ENCODE data around the gene SORCS2.
A peak's percentile ranks its signal among the peaks of the same experiment; 100 is the strongest.
"Not testable (repeated sequence)": the region's sequence is repeated elsewhere in the genome, so short reads cannot be mapped to it uniquely, and the experiment has no call there.

SORCS2 gene

GRCh38 chr4:7575426-7575825, 383.1 kb downstream of the SORCS2 start:
- no peak for DNase-seq

DNA sequence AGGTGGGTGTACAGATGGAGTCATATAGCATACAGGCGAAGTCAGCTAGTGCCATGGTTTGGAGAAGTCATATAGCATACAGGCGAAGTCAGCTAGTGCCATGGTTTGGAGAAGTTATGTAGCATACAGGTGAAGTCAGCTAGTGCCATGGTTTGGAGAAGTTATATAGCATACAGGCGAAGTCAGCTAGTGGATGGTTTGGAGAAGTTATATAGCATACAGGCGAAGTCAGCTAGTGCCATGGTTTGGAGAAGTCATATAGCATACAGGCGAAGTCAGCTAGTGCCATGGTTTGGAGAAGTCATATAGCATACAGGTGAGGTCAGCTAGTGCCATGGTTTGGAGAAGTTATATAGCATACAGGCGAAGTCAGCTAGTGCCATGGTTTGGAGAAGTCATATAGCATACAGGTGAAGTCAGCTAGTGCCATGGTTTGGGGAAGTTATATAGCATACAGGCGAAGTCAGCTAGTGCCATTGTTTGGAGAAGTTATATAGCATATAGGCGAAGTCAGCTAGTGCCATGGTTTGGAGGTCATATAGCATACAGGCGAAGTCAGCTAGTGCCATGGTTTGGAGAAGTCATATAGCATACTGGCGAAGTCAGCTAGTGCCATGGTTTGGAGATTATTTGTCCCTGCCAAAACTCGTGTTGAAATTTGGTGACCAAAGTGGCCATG, 385.2 kb downstream of the SORCS2 start:
- not testable (repeated sequence) for DNase-seq

DNA sequence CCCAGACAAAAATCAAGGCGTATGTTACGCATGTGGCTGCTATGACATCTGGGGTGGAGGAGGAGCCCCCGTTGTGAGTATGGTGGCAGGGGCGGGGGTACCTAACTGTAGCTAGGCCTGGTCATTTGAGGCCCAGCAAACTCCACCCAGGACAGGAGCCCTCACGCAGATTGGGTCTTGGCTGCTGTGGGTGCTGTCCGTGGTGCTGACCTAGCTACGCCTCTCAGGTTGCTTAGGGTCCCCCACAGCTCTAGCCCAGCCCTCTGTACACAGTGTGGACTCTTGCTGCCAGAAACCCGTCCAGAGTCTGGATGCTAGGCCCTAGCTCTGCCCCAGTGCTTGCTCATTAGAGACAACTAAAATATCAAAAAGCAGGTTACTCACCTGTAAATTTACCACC, 389.1 kb downstream of the SORCS2 start:
- DNase-seq, result peak in 1 of 2 donors; percentile 10

GRCh38 chr4:7582313-7583097, 390.2 kb downstream of the SORCS2 start:
- no peak for DNase-seq

DNA sequence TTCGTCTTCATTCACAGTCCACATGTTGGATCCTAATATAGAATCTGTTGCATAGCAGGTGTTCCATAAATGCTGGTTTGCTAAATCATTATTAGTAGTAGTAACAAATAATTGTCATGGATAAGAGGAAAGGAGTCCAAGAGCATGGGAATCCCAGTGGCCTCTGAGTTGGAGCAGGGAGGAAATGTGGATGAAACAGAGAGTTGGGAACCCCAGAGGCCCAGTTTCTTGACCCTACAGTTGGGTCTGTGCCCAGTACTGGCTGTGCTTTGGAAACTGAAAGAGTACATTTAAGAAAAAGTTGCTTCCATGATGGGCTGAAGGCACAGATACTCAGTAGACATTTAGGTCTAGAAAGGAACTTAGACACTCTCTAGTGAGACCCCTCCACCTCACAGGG, 391.8 kb downstream of the SORCS2 start:
- no peak for DNase-seq

DNA sequence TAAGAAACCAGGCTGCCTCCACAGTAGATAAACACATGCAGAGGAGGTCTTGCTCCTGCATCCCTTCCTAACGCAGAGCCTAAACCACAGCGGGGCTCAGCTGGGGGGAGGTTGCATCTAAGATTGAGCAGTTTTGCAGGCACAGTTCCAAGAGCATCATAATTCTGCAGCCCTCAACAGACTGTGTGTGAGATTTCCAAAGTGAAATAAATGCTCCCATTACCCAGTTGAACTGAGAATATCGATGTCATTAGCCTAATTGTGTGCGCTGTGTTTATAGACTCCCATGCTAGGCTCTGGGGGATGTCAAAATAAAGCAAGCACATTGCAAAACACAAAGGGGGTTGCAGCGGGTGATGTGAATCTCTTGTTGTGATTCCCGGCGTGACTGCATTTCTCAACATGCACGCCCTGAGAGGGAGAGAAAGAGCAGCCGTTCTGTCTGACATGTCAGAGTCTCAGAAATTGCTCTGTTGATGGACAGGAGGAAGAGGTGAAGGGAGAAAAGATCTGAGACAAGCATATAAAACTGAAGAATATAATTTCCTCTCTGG, 392.3 kb downstream of the SORCS2 start:
- no peak for DNase-seq

DNA sequence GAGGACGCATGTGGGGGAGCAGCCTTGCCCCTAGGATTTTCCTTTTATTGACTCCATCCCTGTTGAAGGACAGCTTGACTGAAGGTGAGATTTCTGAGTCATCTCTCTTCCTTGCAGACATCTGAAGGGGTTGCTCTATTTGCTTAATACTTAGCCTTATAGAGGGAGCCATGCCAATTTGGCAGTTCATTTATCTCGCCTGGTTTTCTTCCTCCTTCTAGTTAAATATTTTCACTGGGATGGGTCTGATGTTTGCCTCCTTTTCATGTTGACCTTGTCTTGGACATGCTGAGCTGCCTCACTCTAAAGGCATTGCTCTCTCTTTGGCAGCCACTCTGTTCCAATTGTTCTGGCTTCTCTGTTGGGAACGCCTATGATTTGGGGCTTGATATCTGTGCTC, 393.4 kb downstream of the SORCS2 start:
- no peak for DNase-seq

DNA sequence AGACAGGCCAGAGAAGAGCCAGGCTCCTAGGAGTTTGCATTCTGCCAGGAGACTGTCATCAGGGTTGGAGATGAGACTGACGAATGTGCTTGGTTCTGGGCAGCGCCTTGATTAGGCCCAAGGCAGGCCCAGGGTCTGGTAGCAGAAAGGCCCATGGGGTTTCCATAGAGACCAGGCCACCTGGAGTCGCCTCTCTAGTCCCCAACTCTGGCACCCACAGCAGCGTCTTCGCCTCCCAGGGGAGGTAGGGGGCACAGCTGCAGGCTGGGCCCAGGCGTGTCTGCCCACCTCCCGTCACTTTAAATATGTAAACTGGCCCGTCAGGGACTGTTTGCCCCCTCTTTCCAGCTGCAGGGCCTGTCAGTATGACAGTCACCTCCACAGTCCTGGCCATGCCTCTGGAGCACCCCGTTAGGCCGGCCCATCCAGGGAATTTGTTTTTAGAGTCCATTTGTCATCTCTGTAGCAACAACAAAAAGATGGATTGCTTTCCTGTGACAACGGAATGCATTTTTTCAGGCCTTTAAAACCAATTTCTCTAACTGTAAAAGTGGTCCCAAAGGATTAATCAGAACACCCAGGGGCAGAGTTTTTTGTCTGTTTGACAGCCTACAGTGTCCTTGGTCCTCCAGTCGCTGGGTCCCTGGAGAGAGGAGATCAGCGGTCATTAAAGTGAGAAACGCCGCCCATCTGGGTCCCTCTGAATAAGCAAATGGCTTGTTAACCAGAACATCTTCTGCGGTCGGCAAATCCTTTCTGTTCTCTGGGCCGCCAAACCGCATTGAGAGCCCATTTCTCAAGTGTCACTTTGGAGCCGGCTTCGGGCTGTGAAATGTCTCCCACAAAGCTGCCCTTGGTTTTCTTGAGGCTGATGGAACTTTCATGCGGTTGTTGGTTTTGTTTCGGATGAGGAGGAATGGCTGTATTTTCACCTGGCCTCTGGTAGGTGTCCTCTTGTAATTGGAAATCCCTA, 395.4 kb downstream of the SORCS2 start:
- DNase-seq, result no peak

DNA sequence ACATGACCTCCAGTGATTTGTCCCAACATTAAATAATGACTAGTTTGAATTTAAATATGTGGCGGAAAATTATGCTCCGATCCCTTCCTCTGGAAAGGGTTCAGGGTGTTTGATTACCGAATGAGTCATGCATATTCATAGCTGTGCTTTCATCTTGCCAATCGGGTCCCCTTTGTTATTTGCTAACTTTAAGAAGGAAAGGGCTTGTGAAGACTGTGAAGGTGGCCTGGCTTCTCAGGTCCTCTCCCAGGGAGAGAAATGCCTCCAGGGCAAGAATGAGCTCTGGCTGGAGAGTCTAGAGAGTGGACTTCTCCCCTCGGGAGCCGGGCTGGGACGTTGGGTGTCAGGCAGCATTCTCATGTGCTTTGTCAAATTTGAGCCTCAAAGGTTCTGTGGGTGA, 397.9 kb downstream of the SORCS2 start:
- DNase-seq, result no peak

GRCh38 chr4:7590899-7591298, 398.6 kb downstream of the SORCS2 start:
- no peak for DNase-seq

- DNase-seq, result no peak
Measured at GRCh38 chr4:7591409-7592053, 399.2 kb downstream of the SORCS2 start.

DNA sequence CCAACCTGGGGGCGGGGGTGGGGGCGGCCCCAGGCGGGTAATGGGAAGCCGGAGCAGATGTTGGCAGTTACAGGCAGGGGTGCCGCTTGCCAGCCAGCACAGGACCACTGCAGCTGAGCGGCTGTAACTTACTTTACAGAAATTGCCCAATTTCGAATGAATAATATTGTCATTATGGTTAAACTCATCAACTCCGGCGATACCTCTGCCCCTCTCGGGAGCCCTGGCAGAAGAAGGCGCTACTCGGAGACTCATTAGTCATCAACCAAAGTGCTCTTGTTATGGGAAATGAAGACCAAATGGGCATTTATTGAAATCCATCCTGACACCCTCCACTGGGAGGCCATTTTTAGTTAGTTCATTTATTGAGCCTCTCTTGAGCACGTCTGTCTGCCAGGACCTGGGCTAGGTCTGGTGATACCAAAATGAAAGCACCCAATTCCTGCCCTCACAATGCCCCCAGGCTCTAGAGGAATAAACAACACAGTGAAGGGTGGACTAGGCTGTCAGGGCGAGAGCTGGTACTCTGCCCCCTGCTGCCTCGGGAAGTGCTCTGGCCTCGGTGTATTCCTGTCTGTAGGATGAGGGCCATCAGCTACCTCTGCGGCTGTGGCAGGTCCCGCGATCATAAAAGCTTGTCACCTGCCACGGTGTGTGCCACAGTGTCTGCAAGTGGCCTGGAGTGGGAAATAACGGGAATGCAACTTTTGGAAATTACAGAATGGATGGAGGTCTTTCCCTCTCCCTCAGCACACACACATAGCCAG, 401.5 kb downstream of the SORCS2 start:
- DNase-seq, result no peak

GRCh38 chr4:7595934-7596461, 403.7 kb downstream of the SORCS2 start:
- no peak for DNase-seq

DNA sequence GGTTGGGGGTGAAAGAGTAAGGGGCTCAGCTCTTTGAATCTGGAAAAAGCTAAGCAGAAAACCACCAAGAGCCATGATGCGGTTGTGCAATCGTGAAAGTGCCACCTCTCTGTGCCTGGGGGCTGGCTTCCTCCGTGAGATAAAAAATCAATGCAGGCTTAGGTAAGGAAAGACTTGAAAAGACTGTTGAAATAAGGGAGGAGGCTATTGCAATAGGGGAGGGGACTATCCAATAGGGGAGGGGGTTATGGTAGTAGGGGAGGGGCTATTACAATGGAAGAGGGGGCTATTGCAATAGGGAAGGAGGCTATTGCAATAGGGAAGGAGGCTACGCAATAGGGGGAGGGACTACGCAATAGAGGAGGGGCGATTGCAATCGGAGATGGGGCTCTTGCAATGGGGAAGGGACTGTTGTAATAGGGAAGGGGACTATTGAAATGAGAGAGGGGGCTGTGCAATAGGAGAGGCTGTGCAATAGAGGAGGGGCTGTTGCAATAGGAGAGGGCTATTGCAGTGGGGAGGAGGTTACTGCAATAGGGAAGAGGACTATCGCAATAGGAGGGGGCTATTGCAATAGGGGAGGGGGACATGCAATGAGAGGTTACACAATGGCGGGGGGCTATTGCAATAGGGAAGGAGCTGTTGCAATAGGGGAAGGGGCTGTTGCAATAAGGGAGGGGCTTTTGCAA, 404.7 kb downstream of the SORCS2 start:
- no peak for DNase-seq

DNA sequence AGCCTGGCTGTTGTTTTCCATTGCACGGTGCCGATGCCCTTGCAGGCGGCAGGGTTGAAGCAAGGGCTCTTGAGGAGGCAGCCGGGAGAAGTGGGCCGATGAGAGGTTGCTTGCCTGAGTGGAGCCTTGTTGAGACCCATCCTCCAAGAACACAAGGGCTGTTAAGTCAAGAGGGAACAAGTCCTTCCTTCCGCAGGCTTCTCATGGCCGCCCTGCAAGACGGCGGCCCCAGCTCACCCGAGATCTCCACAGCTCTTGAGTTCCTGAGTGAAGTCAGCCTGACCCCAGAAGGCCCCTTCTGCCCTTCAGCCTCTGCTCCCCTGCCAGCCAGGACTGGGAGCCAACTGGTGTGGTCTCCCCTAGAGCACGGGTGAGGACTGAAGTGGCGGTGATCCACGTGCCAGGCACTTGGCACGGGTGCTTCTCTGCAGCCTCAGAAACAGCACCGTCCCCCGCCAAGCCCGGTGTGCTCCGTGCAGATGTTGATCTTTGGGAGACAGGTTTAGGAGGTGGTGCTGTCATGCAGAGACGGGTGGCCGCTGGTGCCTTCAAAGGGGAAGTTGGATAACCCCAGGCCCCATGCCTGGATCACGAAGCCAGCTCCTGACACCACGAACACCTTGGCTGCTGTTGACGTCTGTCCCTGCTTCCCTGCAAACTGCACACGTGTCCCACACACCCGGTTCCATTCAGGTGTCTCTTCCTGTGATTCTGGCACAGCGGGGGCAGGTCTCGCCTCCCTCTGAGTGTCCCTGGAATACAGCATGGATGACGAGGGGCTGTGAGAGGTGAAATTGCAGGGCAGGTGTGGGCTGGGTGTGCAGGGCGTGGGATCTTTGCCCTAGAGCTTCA, 406.8 kb downstream of the SORCS2 start:
- DNase-seq, result no peak

DNA sequence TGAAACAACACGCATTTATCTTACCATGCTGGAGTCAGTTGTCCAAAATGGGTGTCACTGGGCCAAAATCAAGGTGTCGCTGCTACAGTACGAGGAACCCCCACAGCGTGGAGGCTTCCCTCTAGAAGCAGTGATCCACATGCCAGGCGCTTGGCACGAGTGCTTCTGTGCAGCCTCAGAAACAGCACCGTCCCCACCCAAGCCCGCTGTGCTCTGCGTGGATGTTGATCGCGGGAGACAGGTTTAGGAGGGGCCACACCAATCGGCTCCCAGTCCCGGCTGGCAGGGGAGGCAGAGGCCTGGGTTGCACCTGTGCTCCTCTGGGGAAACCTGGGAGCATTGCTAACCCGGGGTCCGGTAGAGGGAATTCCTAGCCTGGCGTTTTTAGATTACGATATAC, 407.9 kb downstream of the SORCS2 start:
- no peak for DNase-seq

DNA sequence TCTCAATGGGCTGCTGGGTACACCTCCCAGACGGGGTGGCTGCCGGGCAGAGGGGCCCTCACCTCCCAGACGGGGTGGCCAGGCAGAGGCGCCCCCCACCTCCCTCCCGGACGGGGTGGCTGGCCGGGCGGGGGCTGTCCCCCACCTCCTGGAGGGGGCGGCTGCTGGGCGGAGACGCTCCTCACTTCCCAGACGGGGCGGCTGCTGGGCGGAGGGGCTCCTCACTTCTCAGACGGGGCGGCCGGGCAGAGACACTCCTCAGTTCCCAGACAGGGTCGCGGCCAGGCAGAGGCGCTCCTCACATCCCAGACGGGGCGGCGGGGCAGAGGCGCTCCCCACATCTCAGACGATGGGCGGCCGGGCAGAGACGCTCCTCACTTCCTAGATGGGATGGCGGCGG, 409.8 kb downstream of the SORCS2 start:
- DNase-seq, result not testable (repeated sequence)

DNA sequence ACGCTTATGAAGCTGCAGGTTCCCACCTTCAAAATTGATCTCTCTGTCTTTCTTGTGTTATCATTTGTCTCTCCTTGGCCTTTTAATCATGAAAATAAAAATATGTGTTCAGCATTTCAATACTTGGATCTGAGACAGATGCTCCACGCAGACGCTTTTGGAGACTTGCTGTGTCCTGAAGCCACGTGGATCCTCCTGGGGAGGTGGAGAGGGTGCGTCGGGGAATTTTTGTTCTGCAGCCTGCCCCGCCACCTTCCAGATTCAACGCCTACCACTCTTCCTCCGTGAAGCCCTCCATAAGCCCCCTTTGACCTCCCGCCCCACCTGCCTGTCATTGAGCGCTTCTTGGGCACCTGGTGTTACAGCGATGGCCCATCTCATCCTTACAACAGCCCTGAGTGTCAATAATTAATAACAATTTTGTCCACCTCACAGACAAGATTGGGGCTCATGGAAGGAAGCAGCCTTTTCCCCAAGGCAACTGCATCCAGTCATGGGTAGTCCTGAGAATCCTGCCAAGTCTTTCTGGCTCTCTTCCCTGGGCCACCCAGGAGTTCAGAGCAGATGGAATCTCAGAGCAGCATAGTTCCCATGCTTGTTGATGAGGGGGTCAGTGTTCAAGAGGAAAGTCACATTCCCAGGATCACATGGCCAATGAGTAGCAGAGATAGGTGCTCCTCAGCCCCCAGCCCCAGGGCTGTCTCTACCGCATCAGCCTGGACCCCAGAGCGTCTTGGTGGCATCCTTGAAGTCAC, 415.0 kb downstream of the SORCS2 start:
- no peak for DNase-seq

- DNase-seq, result no peak
Measured at GRCh38 chr4:7608046-7608445, 415.7 kb downstream of the SORCS2 start.
